Neutrophil (primary cell): ENCODE measurements around the gene IGLL1.

Source experiments
- H3K27ac ChIP-seq: fragments of 200-600 bp; sonication (generic); 2 replicates; pipeline ENCODE4 v1.5.1; 2016; ENCODE audit warnings: mild to moderate bottlenecking, moderate library complexity
- H3K27me3 ChIP-seq: fragments of 200-600 bp; sonication (generic); 2 replicates; pipeline ENCODE4 v1.6.0; 2016; ENCODE audit warnings: mild to moderate bottlenecking
- H3K36me3 ChIP-seq: fragments of 200-600 bp; sonication (generic); 2 replicates; pipeline ENCODE4 v1.5.1; 2017
- H3K4me1 ChIP-seq, 2 experiments: fragments of 200-600 bp in 1 of 2; sonication (generic) in 1 of 2; 1 replicate in 1 of 2; 2 replicates in 1 of 2; pipeline versions ENCODE4 v1.5.1 to v1.6.1; 2013 to 2016; ENCODE audit warnings: low read depth in 1 of 2, low read length in 1 of 2, mild to moderate bottlenecking in 1 of 2, moderate library complexity in 1 of 2; ENCODE audit not compliant: control insufficient read depth in 1 of 2, insufficient read depth in 1 of 2
- H3K4me3 ChIP-seq, 2 experiments: fragments of 200-600 bp in 1 of 2; sonication (generic) in 1 of 2; 1 replicate in 1 of 2; 2 replicates in 1 of 2; pipeline ENCODE4 v1.5.1; 2013 to 2016; ENCODE audit warnings: low read depth in 1 of 2, low read length in 1 of 2, mild to moderate bottlenecking in 1 of 2, moderate library complexity in 1 of 2
- H3K9me3 ChIP-seq: fragments of 200-600 bp; sonication (generic); 2 replicates; pipeline ENCODE4 v1.5.1; 2016
- TF ChIP-seq, protein P1 (sequence below): fragments of 200-600 bp; sonication (generic); IDR thresholded peaks from 2 replicates; pipeline ENCODE4 v1.5.1; 2016; ENCODE audit warnings: antibody characterized with exemption

The IGLL1 gene

DNA sequence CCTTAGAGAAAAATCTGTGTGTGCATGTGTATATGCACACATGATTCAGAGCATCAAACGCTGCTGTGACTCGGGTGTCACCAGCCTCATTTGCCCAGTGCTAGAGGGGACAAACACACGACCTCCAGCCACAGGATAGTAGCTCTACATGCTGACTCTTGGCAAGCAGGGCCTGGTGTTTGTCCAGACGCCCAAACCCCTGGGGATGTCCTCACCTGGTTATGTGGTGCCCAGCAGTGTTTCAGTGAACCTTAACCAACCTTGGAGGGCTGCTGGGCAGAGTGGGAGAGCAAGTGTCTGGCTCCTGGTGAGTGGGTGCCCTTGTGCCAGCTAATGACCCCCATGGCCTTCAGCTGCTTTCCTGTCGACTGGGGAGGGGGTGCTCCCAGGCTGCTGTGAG lies 26.7 kb downstream of the IGLL1 start:
- Histone ChIP-seq H3K36me3 (no peaks in the 10 kb centered on the region), H3K27ac (no peak overlapping the region), H3K27me3 (peaks cover 4% of the 10 kb centered on the region), H3K4me3 (no peak overlapping the region), H3K9me3 (no peaks in the 10 kb centered on the region), H3K4me1 (no peaks in the 10 kb centered on the region)
- TF ChIP-seq, protein P1, sequence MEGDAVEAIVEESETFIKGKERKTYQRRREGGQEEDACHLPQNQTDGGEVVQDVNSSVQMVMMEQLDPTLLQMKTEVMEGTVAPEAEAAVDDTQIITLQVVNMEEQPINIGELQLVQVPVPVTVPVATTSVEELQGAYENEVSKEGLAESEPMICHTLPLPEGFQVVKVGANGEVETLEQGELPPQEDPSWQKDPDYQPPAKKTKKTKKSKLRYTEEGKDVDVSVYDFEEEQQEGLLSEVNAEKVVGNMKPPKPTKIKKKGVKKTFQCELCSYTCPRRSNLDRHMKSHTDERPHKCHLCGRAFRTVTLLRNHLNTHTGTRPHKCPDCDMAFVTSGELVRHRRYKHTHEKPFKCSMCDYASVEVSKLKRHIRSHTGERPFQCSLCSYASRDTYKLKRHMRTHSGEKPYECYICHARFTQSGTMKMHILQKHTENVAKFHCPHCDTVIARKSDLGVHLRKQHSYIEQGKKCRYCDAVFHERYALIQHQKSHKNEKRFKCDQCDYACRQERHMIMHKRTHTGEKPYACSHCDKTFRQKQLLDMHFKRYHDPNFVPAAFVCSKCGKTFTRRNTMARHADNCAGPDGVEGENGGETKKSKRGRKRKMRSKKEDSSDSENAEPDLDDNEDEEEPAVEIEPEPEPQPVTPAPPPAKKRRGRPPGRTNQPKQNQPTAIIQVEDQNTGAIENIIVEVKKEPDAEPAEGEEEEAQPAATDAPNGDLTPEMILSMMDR: no peak

DNA sequence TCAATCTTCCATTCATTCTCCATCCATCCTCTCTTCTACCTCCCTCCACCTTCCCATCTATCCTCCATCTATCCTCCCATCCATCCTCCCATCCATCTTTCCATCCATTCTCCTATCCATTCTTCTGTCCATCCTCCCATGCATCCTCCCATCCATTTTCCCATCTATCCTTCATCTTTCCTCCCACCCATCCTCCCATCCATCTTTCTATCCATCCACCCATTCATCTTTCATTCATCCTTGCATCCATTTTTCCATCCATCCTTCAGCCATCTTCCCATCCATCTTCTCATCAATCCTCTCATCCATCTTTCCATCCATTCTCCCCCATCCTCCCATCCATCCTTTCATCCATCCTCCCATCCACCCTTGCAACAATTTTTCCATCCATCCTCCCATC lies 27.5 kb downstream of the IGLL1 start:
- TF ChIP-seq, protein P1: no peak
- Histone ChIP-seq H3K9me3 (no peaks in the 10 kb centered on the region), H3K4me3 (no peak overlapping the region), H3K27me3 (no peaks in the 10 kb centered on the region), H3K4me1 (no peaks in the 10 kb centered on the region), H3K36me3 (no peaks in the 10 kb centered on the region), H3K27ac (no peak overlapping the region)

DNA sequence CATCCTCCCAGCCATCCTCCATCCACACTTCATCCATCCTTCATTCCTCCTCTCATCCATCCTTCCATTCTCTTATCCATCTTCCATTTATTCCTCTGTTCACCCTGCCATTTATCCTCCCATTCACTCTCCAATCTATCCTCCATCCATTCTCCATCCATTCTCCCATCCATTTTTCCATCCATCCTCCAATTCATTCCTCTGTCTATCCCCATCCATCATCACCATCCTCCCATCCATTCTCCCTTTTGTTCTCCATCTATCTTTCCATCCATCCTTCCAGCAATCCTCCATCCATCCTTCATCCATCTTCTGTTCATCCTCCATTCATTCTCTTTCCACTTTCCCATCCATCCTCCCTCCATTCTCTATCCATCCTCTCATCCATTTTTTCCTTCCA lies 28.7 kb downstream of the IGLL1 start:
- no peaks in the 10 kb centered on the region for H3K27me3 ChIP-seq
- no peak overlapping the region for H3K4me3 ChIP-seq
- H3K27ac ChIP-seq: no peak overlapping the region
- TF ChIP-seq, protein P1: no peak
- H3K9me3 ChIP-seq: no peaks in the 10 kb centered on the region
- no peaks in the 10 kb centered on the region for H3K4me1 ChIP-seq
- H3K36me3 ChIP-seq: no peaks in the 10 kb centered on the region

DNA sequence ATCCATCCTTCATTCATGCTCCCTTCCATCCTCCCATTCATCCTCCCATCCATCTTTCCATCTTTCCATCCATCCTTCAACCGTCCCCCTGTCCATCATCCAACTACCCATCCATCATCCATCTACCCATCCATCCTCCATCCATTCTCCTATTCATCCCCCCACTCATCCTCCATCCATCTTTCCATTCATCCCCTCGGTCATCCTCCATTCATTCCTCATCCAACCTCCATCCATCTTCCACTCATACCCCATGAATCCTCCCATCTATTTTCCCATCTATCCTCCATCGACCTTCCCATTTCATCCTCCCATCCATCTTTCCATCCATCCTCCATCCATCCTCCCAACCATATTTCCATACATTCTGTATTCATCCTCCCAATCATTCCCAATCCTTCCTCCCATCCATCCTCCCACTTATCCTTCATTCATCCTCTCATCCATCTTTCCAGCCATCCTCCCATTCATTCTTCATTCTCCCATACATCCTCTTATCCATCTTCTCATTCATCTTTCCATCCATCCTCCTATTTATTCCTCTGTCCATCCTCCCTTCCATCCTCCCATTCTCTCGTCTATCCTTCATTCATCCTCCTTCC lies 29.9 kb downstream of the IGLL1 start:
- no peaks in the 10 kb centered on the region for H3K27me3 ChIP-seq
- no peaks in the 10 kb centered on the region for H3K4me1 ChIP-seq
- no peaks in the 10 kb centered on the region for H3K36me3 ChIP-seq
- H3K9me3 ChIP-seq: no peaks in the 10 kb centered on the region
- no peak overlapping the region for H3K27ac ChIP-seq
- no peak overlapping the region for H3K4me3 ChIP-seq
- TF ChIP-seq, protein P1: no peak

DNA sequence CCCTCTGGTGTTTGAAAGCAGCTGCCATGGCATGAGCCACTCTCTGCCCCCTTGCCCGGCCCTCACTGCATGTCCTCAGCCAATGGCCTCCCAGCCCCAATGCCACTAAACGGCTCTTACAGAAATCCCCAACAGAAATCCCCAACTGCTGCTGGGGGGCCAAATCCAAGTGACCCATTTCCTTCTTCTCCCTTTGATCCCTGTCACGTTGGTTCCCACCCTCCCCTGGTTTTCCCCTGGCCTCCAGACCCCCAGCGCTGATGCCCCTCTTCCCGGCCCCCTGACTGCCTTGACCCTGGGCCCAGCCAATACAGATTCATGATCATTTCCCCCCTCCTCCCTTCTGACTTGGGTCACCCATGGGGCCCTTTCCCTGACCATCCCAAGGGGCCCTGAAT lies 30.9 kb downstream of the IGLL1 start:
- Histone ChIP-seq H3K9me3 (no peaks in the 10 kb centered on the region), H3K27ac (no peak overlapping the region), H3K4me3 (no peak overlapping the region), H3K36me3 (no peaks in the 10 kb centered on the region), H3K27me3 (no peaks in the 10 kb centered on the region), H3K4me1 (no peaks in the 10 kb centered on the region)
- TF ChIP-seq, protein P1: no peak
